Measurements from ENCODE around the gene ZNF419.

ZNF419 gene

GRCh38 chr19:57537953-57538547, 50.5 kb downstream of the ZNF419 start:
- no peak for DNase-seq

Measured in activated CD4-positive, alpha-beta T cell treated with anti-CD3 and anti-CD28 coated beads for 4 hours (primary cell).